ENCODE measurements around the gene CAST.

The CAST gene

GRCh38 chr5:96691503-96692303 is 29.5 kb downstream of the CAST start:
- no peak overlapping the region for H3K4me3 ChIP-seq (ENCODE audit: low read depth, low read length)
- TF ChIP-seq CTCF (IDR thresholded peaks at IDR 0.05; ENCODE audit: low read depth, low read length, missing control alignments) = no peak
- DNase-seq (ENCODE audit: low read depth) = no peak

GRCh38 chr5:96692441-96692840 is 30.3 kb downstream of the CAST start:
- no peak for TF ChIP-seq CTCF (IDR thresholded peaks at IDR 0.05; ENCODE audit: low read depth, low read length, missing control alignments)
- H3K4me3 ChIP-seq (ENCODE audit: low read depth, low read length) = no peak overlapping the region
- no peak for DNase-seq (ENCODE audit: low read depth)

GRCh38 chr5:96699186-96699820 is 37.1 kb downstream of the CAST start:
- TF ChIP-seq CTCF (IDR thresholded peaks at IDR 0.05; ENCODE audit: low read depth, low read length, missing control alignments) = no peak
- DNase-seq (ENCODE audit: low read depth) = no peak
- no peak overlapping the region for H3K4me3 ChIP-seq (ENCODE audit: low read depth, low read length)

GRCh38 chr5:96702503-96703383 is 40.6 kb downstream of the CAST start:
- no peak for TF ChIP-seq CTCF (IDR thresholded peaks at IDR 0.05; ENCODE audit: low read depth, low read length, missing control alignments)
- peak overlapping the region; percentile 93 for H3K4me3 ChIP-seq (ENCODE audit: low read depth, low read length)
- no peak for DNase-seq (ENCODE audit: low read depth)

- no peak for TF ChIP-seq CTCF (IDR thresholded peaks at IDR 0.05; ENCODE audit: low read depth, low read length, missing control alignments)
- H3K4me3 ChIP-seq (ENCODE audit: low read depth, low read length) = peak overlapping the region; percentile 93
- peak; percentile 44 for DNase-seq (ENCODE audit: low read depth)
These were observed 41.3 kb downstream of the CAST start for GRCh38 chr5:96703384-96703920.

GRCh38 chr5:96703995-96704394 is 41.8 kb downstream of the CAST start:
- no peak for TF ChIP-seq CTCF (IDR thresholded peaks at IDR 0.05; ENCODE audit: low read depth, low read length, missing control alignments)
- no peak for DNase-seq (ENCODE audit: low read depth)
- H3K4me3 ChIP-seq (ENCODE audit: low read depth, low read length) = peak overlapping the region; percentile 93; the same call in 1 of the 2 replicates

Measured in GM12864 (cell line).